Endothelial cell of umbilical vein (primary cell): ENCODE data around the gene TF. TPM values are rescaled to one million over a fixed set of nuclear protein-coding genes. Genes with fewer than 3 reads are reported as not detected.

Source experiments
- BruUV-seq: library from RNA; stranded (reverse); fragments of 400-500 nt; replicated peaks from 2 replicates; lab custom pipeline; 2021; lab: Mats Ljungman, UMichigan
- CTCF ChIA-PET: fragments of 300-600, 350-600 bp; sonication (Branson Sonifier 250); formaldehyde crosslinking; loops from one replicate; lab custom pipeline; 2021; ENCODE audit warnings: antibody characterized with exemption, inconsistent platforms; lab: Charles Lee
- POLR2A ChIA-PET: fragments of 300-600, 350-600 bp; sonication (Branson Sonifier 250); formaldehyde crosslinking; loops from one replicate; lab custom pipeline; 2021; ENCODE audit warnings: antibody characterized with exemption, inconsistent platforms; lab: Charles Lee
- DNase-seq: peaks from one replicate; pipeline ENCODE4 v3.0.0-alpha.2; 2011; ENCODE audit warnings: low read depth, low spot score
- FAIRE-seq: peaks from 2 replicates; lab custom pipeline; 2011; peaks lifted over from hg19 to GRCh38; lab: Jason Lieb, UNC
- H2AFZ ChIP-seq: 2 replicates; pipeline ENCODE4 v1.6.0; 2012; ENCODE audit warnings: low read depth, low read length, control low read depth, inconsistent platforms
- H3K27ac ChIP-seq: 2 replicates; pipeline ENCODE4 v1.5.1; 2011; ENCODE audit warnings: low read depth, mild to moderate bottlenecking, control low read depth, low read length, moderate library complexity; ENCODE audit not compliant: insufficient read depth
- H3K27me3 ChIP-seq, 2 experiments: 2 replicates each; pipeline versions ENCODE4 v1.6.0 to v1.6.1; 2011; ENCODE audit warnings: low read length in 2 of 2, mixed read lengths in 1 of 2; ENCODE audit not compliant: control insufficient read depth in 2 of 2, insufficient read depth in 2 of 2
- H3K36me3 ChIP-seq, 2 experiments: 2 replicates in 1 of 2; 3 replicates in 1 of 2; pipeline ENCODE4 v1.5.1; 2011; ENCODE audit warnings: low read length in 2 of 2, mild to moderate bottlenecking in 1 of 2, moderate library complexity in 1 of 2; ENCODE audit not compliant: control insufficient read depth in 2 of 2, insufficient read depth in 2 of 2; ENCODE audit errors: extremely low read depth in 1 of 2
- H3K4me1 ChIP-seq: 3 replicates; pipeline ENCODE4 v1.5.1; 2011; ENCODE audit warnings: mild to moderate bottlenecking, low read length; ENCODE audit not compliant: control insufficient read depth, insufficient read depth; ENCODE audit errors: extremely low read depth
- H3K4me2 ChIP-seq: 2 replicates; pipeline ENCODE4 v1.6.1; 2011; ENCODE audit warnings: low read length, control low read depth, mixed read lengths; ENCODE audit not compliant: insufficient read depth
- H3K4me3 ChIP-seq, 3 experiments: fragments of 200-600 bp in 1 of 3; sonication (generic), shearing (Covaris generic) in 1 of 3; replicated peaks in 1 of 3; 2 replicates each; pipeline ENCODE4 v1.5.1; 2011 to 2016; ENCODE audit warnings: control low read depth in 3 of 3, low read length in 3 of 3, mild to moderate bottlenecking in 2 of 3, inconsistent platforms in 1 of 3, low read depth in 1 of 3, moderate library complexity in 1 of 3; ENCODE audit not compliant: insufficient read depth in 1 of 3
- H3K79me2 ChIP-seq: 2 replicates; pipeline ENCODE4 v1.6.0; 2012; ENCODE audit warnings: low read length, inconsistent platforms; ENCODE audit not compliant: control insufficient read depth, insufficient read depth
- H3K9ac ChIP-seq: replicated peaks from 2 replicates; pipeline ENCODE3; 2011; ENCODE audit warnings: low read length, control low read depth; ENCODE audit not compliant: insufficient read depth; ENCODE audit errors: extremely low read depth
- H3K9me1 ChIP-seq: replicated peaks from 3 replicates; pipeline ENCODE4 v1.6.0; 2011; ENCODE audit warnings: mild to moderate bottlenecking, low read length; ENCODE audit not compliant: control insufficient read depth, insufficient read depth; ENCODE audit errors: extremely low read depth
- H3K9me3 ChIP-seq: replicated peaks from 2 replicates; pipeline ENCODE4 v1.5.1; 2012; ENCODE audit warnings: low read length, inconsistent platforms; ENCODE audit not compliant: control insufficient read depth, insufficient read depth
- H4K20me1 ChIP-seq: replicated peaks from 2 replicates; pipeline ENCODE3; 2011; ENCODE audit warnings: mild to moderate bottlenecking, low read length; ENCODE audit not compliant: control insufficient read depth, insufficient read depth; ENCODE audit errors: extremely low read depth
- EZH2 ChIP-seq: IDR thresholded peaks from 2 replicates; pipeline ENCODE4 v1.6.1; 2012; ENCODE audit warnings: borderline replicate concordance, low read depth, mild to moderate bottlenecking, moderate library complexity, low read length, inconsistent platforms; ENCODE audit not compliant: severe bottlenecking
- FOS ChIP-seq: IDR thresholded peaks from 2 replicates; pipeline ENCODE4 v1.6.1; 2011; ENCODE audit warnings: mild to moderate bottlenecking, low read length, moderate library complexity, borderline replicate concordance; ENCODE audit not compliant: insufficient read depth
- GATA2 ChIP-seq: IDR thresholded peaks from 2 replicates; pipeline ENCODE4 v1.7.0; 2011; ENCODE audit warnings: low read depth, mild to moderate bottlenecking, moderate library complexity, mixed read lengths, low read length; ENCODE audit not compliant: insufficient read length, insufficient read depth
- JUN ChIP-seq: IDR thresholded peaks from 2 replicates; pipeline ENCODE4 v1.6.1; 2011; ENCODE audit warnings: borderline replicate concordance, low read depth; ENCODE audit not compliant: insufficient read length, insufficient read depth
- MYC ChIP-seq: IDR thresholded peaks from one replicate; pipeline ENCODE4 v1.6.1; 2011; ENCODE audit warnings: mild to moderate bottlenecking, low read depth, low read length
- POLR2A ChIP-seq: IDR thresholded peaks from 2 replicates; pipeline ENCODE4 v1.6.1; 2012; ENCODE audit warnings: low read depth, mild to moderate bottlenecking, control low read depth, low read length
- POLR2AphosphoS5 ChIP-seq: IDR thresholded peaks from 2 replicates; pipeline ENCODE4 v1.6.1; 2012; ENCODE audit warnings: low read depth, mild to moderate bottlenecking, control low read depth, low read length, moderate library complexity; ENCODE audit not compliant: insufficient read depth
- dilution Hi-C: fragments of 300-500 bp; cut with MboI; formaldehyde crosslinking; loops from one replicate; pipeline ENCODE4 v1.15.0; 2019; ENCODE audit warnings: low sequenced_read_pairs; ENCODE audit not compliant: extremely low pct_ligation_motif_present
- intact Hi-C: fragments of 100-400 bp; cut with micrococcal nuclease; formaldehyde crosslinking; loops from one replicate; pipeline ENCODE4 v1.10.0; 2022
- polyA plus RNA-seq, 4 experiments: library from polyadenylated mRNA; depleted of rRNA in 3 of 4; stranded (reverse) in 3 of 4; unstranded in 1 of 4; fragments of >200 nt; gene quantifications; 2 replicates each; pipeline versions ENCODE4 v1.2.1 to v1.2.3, GENCODE V29; 2011 to 2012; ENCODE audit warnings: missing spikeins in 1 of 4
- total RNA-seq: library from RNA; stranded (reverse); gene quantifications from 2 replicates; pipeline ENCODE4 v1.2.3, GENCODE V29; 2021
- TF ChIP-seq, protein P1 (sequence below), 2 donors: IDR thresholded peaks; 1 replicate in 1 of 2; 2 replicates in 1 of 2; pipeline ENCODE4 v1.5.1; 2011; ENCODE audit warnings: low read length in 2 of 2, mild to moderate bottlenecking in 2 of 2, moderate library complexity in 2 of 2, control low read depth in 1 of 2, inconsistent platforms in 1 of 2, low read depth in 1 of 2; ENCODE audit not compliant: insufficient read depth in 1 of 2; ENCODE audit errors: extremely low read depth in 1 of 2
- TF ChIP-seq, protein P2 (sequence below): IDR thresholded peaks from 2 replicates; pipeline ENCODE4 v1.6.1; 2011; ENCODE audit not compliant: insufficient read depth, insufficient read length

Gene TF
- total and polyA plus RNA-seq, 2 donors (not counting 3 experiments of a cell fraction or from before 2014, with no cell fraction given): 0.32 to 0.69 TPM

DNA sequence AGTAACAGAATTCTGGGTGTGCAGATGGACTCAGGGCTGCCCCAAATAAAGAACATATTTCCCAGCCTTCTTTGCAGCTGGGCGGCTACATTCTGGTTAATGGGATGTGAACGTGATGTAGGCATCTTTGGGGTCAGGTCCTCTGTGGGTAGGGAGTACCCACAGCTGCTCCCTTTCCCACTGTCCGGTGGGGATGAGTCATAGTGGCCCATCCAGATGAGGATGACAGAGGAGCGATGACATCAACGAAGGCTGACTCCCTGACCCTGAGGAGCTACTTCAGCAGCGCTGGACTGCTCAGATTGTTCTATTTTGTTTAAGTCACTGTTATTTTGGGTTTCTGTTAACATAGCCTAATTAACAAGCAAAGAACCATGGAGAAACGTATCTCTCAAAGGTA, 97.4 kb downstream of the TF start:
- Histone ChIP-seq H4K20me1 (no peaks in the 10 kb centered on the region), H3K27ac (no peak overlapping the region), H3K36me3 (no peaks in the 10 kb centered on the region), H3K9ac (no peak overlapping the region), H3K4me3 (no peak overlapping the region), H3K79me2 (no peaks in the 10 kb centered on the region), H3K4me1 (no peaks in the 10 kb centered on the region), H3K27me3 (peaks cover 0 to 2% of the 10 kb centered on the region in 2 experiments), H3K9me3 (no peaks in the 10 kb centered on the region), H2AFZ (no peak overlapping the region), H3K9me1 (no peaks in the 10 kb centered on the region), H3K4me2 (no peak overlapping the region)
- ChIA-PET CTCF (interaction anchor here (0.9 kb wide), 1 partner anchor 21 kb away, joined by 3 read pairs; no protein-coding TSS in a partner anchor), POLR2A (no interaction called here)
- dilution Hi-C loops: no loop called here
- BruUV-seq: no TSS peak
- TF ChIP-seq, protein P1, sequence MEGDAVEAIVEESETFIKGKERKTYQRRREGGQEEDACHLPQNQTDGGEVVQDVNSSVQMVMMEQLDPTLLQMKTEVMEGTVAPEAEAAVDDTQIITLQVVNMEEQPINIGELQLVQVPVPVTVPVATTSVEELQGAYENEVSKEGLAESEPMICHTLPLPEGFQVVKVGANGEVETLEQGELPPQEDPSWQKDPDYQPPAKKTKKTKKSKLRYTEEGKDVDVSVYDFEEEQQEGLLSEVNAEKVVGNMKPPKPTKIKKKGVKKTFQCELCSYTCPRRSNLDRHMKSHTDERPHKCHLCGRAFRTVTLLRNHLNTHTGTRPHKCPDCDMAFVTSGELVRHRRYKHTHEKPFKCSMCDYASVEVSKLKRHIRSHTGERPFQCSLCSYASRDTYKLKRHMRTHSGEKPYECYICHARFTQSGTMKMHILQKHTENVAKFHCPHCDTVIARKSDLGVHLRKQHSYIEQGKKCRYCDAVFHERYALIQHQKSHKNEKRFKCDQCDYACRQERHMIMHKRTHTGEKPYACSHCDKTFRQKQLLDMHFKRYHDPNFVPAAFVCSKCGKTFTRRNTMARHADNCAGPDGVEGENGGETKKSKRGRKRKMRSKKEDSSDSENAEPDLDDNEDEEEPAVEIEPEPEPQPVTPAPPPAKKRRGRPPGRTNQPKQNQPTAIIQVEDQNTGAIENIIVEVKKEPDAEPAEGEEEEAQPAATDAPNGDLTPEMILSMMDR (IDR thresholded peaks at IDR 0.05; ENCODE audit: extremely low read depth in 1 of 2, insufficient read depth in 1 of 2, low read depth in 1 of 2, low read length in 2 of 2): no peak
- TF ChIP-seq JUN: peak; percentile 6
- FAIRE-seq: no peak
- intact Hi-C loops: no loop called here
- DNase-seq: no peak

DNA sequence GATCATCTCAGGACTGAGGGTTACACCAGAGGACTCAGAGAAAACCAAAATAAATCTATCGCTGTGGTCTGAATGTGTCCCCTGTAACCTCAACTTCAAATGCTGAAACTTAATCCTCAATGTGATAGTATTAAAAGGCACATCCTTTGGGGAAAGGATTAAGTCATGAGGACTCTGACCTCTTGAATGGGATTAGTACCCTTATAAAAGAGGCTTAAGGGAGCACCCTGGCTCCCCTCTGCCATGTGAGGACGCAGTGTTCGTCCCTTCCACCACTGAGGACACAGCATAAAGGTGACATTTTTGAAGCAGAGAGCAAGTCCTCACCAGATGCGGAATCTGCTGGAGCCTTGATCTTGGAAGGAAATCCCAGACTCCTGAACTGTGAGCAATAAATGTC, 98.9 kb downstream of the TF start:
- DNase-seq (no peak), FAIRE-seq (no peak)
- ChIA-PET POLR2A (no interaction called here), CTCF (no interaction called here)
- no peaks in the 10 kb centered on the region for H4K20me1 ChIP-seq
- no peaks in the 10 kb centered on the region for H3K4me1 ChIP-seq
- no peak overlapping the region for H2AFZ ChIP-seq
- no peak overlapping the region for H3K9ac ChIP-seq
- intact Hi-C loops: no loop called here
- no peaks in the 10 kb centered on the region for H3K9me3 ChIP-seq
- H3K4me3 ChIP-seq: no peak overlapping the region
- no peaks in the 10 kb centered on the region for H3K9me1 ChIP-seq
- dilution Hi-C loops: no loop called here
- no peak overlapping the region for H3K27ac ChIP-seq
- peaks cover 0 to 2% of the 10 kb centered on the region in 2 experiments for H3K27me3 ChIP-seq
- TF ChIP-seq JUN: no peak
- no peak for TF ChIP-seq GATA2
- TF ChIP-seq POLR2AphosphoS5: no peak
- TF ChIP-seq FOS: no peak
- TF ChIP-seq POLR2A: no peak
- TF ChIP-seq EZH2: no peak
- TF ChIP-seq, protein P2, sequence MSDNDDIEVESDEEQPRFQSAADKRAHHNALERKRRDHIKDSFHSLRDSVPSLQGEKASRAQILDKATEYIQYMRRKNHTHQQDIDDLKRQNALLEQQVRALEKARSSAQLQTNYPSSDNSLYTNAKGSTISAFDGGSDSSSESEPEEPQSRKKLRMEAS: no peak
- TF ChIP-seq MYC: no peak
- TF ChIP-seq, protein P1 (IDR thresholded peaks at IDR 0.05; ENCODE audit: extremely low read depth in 1 of 2, insufficient read depth in 1 of 2, low read depth in 1 of 2, low read length in 2 of 2): no peak
- H3K36me3 ChIP-seq: no peaks in the 10 kb centered on the region
- H3K4me2 ChIP-seq: no peak overlapping the region
- no peaks in the 10 kb centered on the region for H3K79me2 ChIP-seq
- BruUV-seq: no TSS peak
